GM18517 (cell line): Measurements from ENCODE around the gene EIF2A.

Source experiments
- ATAC-seq: cut with Tn5 transposase; IDR thresholded peaks from one replicate; pipeline ENCODE4 v1.9.1; 2021; ENCODE audit warnings: mild to moderate bottlenecking, moderate library complexity; ENCODE audit not compliant: unreplicated experiment

The EIF2A gene

GRCh38 chr3:150543128-150543527 lies 3.5 kb upstream of the EIF2A start:
- ATAC-seq: no peak

DNA sequence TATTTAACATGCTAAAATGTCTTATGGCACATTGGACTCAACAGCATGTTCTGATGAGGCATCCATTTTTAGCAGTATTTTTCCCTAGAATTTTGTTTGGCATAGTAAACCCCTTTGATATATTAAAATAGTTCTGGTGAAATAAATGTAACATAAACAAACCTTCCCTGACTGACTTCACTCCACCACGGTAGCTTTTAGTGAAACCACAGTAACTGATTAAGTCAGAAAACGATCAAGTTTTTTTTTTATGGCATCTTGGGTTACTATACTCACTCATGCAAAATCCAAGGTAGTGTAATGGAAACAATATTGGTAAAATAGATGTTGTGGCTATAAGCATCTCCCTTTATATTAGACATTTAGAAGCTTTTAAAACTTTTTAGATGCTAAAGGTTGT lies 3.1 kb upstream of the EIF2A start:
- no peak for ATAC-seq

- ATAC-seq: no peak
Measured at GRCh38 chr3:150544041-150544440, 2.5 kb upstream of the EIF2A start.

GRCh38 chr3:150544726-150545125 lies 1.9 kb upstream of the EIF2A start:
- ATAC-seq: no peak

- ATAC-seq: no peak
Measured at GRCh38 chr3:150545419-150546225, 965 bp upstream of the EIF2A start.

GRCh38 chr3:150547045-150547741 lies 606 bp downstream of the EIF2A start:
- ATAC-seq: no peak

DNA sequence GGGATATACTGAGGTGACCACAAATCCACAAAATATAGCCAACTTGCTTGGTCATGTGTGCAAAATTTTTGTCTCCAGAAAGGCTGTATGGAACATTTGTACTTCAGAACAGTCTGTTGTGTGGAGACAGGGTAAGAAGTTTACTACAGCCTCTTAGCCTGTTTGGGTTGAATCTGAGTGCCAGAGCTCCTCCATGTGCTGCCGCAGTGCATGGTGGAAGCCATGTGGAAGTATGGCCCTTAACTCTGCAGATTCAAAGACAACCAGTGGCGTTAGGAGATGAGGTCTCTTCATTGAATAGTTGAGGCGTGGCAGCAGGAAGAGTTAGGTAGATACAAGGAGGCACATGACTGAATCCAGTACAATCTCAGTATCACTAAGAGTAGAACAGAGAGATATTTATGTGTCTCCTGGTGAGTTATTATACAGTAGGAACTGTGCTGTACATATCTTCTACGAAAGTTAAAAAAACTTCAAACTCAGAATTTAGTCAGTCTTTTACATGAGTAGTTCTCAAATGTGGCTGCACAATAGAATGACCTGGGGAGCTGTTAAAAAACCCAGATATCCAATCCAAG lies 9.4 kb downstream of the EIF2A start:
- no peak for ATAC-seq

GRCh38 chr3:150556792-150557191 lies 10.2 kb downstream of the EIF2A start:
- no peak for ATAC-seq

GRCh38 chr3:150557725-150558124 lies 11.1 kb downstream of the EIF2A start:
- ATAC-seq: no peak

DNA sequence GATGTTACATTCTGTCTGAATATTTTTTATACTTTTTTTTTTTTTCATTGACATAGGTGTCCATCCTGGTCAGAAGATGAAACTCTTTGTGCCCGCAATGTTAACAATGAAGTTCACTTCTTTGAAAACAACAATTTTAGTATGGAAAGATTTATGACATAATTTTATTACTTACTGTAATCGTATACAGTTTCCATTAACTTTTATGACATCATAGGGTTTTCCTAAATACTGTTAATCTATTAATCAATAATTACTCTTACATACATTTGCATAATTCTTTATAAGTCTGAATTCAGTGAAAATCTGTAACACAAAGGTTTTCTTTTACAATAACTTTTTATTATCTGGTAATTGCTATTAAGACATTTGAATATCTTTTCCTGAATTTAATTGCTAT lies 17.7 kb downstream of the EIF2A start:
- ATAC-seq: no peak

DNA sequence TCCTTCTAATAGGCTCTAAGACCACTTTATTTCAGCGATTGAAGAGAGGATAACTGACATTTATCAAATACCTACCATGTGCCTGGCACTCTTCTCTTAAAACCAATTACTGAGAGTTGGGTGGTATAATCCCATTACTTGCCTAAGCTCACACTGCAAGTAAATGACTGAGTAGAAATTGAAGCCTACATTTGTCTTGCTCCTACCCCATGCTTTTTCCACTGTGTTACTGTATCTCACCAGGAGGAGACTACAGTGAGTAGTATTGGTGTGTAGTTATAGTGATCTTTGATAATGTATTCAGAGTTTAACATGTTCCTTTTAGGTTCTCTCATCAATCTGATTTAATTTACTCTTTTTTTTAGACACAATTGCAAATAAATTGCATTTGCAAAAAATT lies 20.7 kb downstream of the EIF2A start:
- no peak for ATAC-seq

DNA sequence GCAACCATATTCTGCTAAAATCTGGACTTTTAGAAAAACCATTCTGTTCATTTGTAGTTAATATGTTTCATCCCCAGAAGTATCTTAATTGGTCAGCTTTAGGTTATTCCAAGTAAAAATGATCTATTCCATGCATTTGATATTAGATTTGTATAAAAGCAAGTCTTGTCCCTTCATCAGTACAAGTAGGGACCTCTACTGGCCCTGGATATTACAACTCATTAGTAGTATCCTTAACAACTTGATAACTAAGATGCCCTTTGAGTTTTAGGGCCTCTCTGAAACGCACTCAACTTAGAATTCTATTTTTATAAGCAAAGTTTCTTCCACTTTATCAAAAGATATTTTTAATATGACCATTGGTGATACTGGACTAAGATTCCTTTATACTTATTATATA lies 31.3 kb downstream of the EIF2A start:
- ATAC-seq: no peak

DNA sequence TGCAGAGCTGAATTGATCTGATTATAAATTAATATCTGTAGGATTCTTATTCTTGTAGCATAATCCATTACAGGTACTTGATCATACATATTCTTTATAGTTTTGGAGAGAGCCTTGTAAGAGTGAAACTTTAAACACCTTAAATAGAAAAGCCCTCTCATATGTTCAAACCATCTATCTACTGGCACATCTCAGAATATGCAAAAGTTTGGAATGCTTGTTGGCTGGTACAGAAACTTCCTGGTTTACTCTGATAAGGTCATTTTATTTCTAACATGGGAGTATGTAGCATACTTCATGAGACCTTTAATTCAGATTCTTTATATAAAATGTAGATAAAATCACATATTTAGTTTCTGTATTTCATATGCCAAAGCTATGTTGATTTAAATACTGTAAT lies 34.6 kb downstream of the EIF2A start:
- no peak for ATAC-seq

- ATAC-seq: peak; percentile 72
Measured at GRCh38 chr3:150582620-150583019, 36.0 kb downstream of the EIF2A start.

DNA sequence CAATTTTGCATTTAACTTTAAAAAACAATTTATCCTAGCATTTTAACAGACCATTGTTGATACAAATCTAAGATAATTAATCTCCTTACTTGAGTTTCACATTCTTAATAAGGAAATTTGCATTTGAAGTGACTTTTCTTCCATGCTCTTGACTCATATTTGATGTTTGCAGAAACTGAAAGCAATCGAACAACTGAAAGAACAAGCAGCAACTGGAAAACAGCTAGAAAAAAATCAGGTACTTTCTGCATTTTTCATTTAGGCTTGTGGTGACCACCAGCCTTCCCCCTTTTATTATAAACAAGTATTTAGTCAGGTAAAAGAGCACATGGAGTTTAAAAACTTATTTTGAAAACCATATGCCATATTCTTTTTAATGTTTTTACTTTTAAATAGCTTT lies 36.4 kb downstream of the EIF2A start:
- peak; percentile 60 for ATAC-seq

DNA sequence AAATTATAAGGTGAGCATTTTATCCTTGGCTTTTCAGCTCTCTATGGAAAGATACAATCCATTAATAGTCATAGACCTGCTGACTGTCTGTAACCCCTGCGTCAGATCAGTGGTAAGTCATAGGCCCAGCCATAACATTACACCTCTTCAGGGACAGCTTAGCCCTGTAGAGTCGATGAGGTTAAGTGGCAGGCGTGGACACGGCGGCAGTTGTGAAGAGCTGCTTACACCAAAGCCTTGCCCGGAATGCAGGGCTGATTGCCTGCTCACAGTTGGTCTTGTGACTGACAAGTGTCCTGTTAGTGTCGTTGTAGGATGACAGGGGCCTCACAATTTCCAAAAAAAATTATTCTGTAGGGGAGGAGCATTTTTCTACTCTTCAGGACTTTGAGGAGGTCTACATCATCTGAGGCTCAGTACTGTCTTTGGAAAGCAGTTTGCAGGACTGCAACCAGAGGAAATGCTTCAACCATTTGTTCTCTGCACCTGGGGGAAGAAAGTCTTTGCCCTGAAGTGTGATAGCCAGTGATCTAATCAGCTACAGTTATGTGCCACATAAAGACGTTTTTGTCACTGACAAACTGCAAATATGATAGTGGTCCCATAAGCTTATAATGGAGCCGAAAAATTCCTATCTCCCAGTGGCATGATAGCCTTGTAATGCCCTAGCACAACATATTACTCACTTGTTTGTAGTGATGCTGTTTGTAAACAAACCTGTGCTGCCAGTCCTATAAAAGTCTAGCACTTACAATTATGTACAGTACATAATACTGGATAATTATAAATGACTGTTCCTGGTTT lies 41.6 kb downstream of the EIF2A start:
- no peak for ATAC-seq

- ATAC-seq: no peak
Measured at GRCh38 chr3:150589759-150590158, 43.2 kb downstream of the EIF2A start.

DNA sequence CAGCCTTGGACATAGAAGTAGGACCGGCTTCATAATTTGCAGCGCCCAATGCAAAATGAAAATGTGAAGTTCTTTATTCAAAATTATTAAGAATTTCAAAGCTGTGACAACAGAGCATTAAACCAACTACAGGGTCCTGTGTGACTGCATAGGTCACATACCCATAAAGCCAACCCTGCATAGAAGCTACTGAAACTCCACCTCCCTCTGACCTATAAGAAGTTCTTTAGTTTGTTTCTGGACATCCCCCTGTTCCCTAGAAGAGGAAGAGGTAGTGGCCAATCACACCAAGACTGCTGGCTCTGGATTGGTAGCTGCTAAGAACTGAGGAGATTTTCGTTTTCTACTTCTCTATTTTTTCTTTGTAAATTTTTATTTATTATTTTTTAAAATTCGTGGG lies 47.6 kb downstream of the EIF2A start:
- no peak for ATAC-seq

- no peak for ATAC-seq
Measured at GRCh38 chr3:150597646-150598045, 51.1 kb downstream of the EIF2A start.

- no peak for ATAC-seq
Measured at GRCh38 chr3:150599611-150600297, 53.2 kb downstream of the EIF2A start.
